HG02852 (cell line): ENCODE data around the gene ARID4A.
"Not testable (repeated sequence)": the region's sequence is repeated elsewhere in the genome, so short reads cannot be mapped to it uniquely, and the experiment has no call there.

ENCODE experiments used
- ATAC-seq: cut with Tn5 transposase; IDR thresholded peaks from one replicate; pipeline ENCODE4 v1.9.1; 2021; ENCODE audit warnings: mild to moderate bottlenecking, moderate library complexity; ENCODE audit not compliant: unreplicated experiment

ARID4A gene

GRCh38 chr14:58298477-58299400, at the start of gene ARID4A:
Gene ARID4A (plus strand): TSS chr14:58298555. CDS start chr14:58299855, 1,300 bp downstream.
- peak; percentile 17 for ATAC-seq

GRCh38 chr14:58249611-58250010, 48.7 kb upstream of the ARID4A start:
- ATAC-seq = no peak

- no peak for ATAC-seq
These were observed 40.2 kb upstream of the ARID4A start for GRCh38 chr14:58258156-58258555.

- ATAC-seq = not testable (repeated sequence)
These were observed 36.4 kb upstream of the ARID4A start for GRCh38 chr14:58262005-58262404.

GRCh38 chr14:58265401-58265800, 33.0 kb upstream of the ARID4A start:
- ATAC-seq = no peak

GRCh38 chr14:58270628-58271027, 27.7 kb upstream of the ARID4A start:
- ATAC-seq = no peak

GRCh38 chr14:58272588-58273372, 25.6 kb upstream of the ARID4A start:
- no peak for ATAC-seq

- no peak for ATAC-seq
These were observed 23.5 kb upstream of the ARID4A start for GRCh38 chr14:58274881-58275280.

- no peak for ATAC-seq
These were observed 22.7 kb upstream of the ARID4A start for GRCh38 chr14:58275527-58276190.

GRCh38 chr14:58276208-58276607, 22.1 kb upstream of the ARID4A start:
- no peak for ATAC-seq

- ATAC-seq = no peak
These were observed 20.2 kb upstream of the ARID4A start for GRCh38 chr14:58278177-58278576.

GRCh38 chr14:58280954-58281787, 17.2 kb upstream of the ARID4A start:
- ATAC-seq = peak; percentile 69

GRCh38 chr14:58281969-58282368, 16.4 kb upstream of the ARID4A start:
- no peak for ATAC-seq

- no peak for ATAC-seq
These were observed 15.3 kb upstream of the ARID4A start for GRCh38 chr14:58282925-58283593.

- no peak for ATAC-seq
These were observed 14.6 kb upstream of the ARID4A start for GRCh38 chr14:58283730-58284129.

GRCh38 chr14:58285132-58285531, 13.2 kb upstream of the ARID4A start:
- no peak for ATAC-seq

- no peak for ATAC-seq
These were observed 10.7 kb upstream of the ARID4A start for GRCh38 chr14:58287607-58288042.

- ATAC-seq = no peak
These were observed 10.1 kb upstream of the ARID4A start for GRCh38 chr14:58288106-58288792.

GRCh38 chr14:58291646-58292045, 6.7 kb upstream of the ARID4A start:
- ATAC-seq = no peak
